ENCODE measurements around the gene ADAMTS7. TPM values are rescaled to one million over a fixed set of nuclear protein-coding genes. Genes with fewer than 3 reads are reported as not detected.
"Not testable (repeated sequence)": the region's sequence is repeated elsewhere in the genome, so short reads cannot be mapped to it uniquely, and the experiment has no call there.

ADAMTS7 gene
- total RNA-seq, 1 donor from 2014 or later = 55.1 TPM

GRCh38 chr15:78767331-78767951 lies 43.8 kb downstream of the ADAMTS7 start:
- no peaks in the 10 kb centered on the region for H3K4me1 Mint-ChIP-seq (ENCODE audit: unreplicated experiment)
- no peak for DNase-seq (ENCODE audit: low spot score)
- H3K36me3 Mint-ChIP-seq (ENCODE audit: low read depth, unreplicated experiment) = peaks cover 2% of the 10 kb centered on the region
- H3K9me3 Mint-ChIP-seq (ENCODE audit: unreplicated experiment) = no peaks in the 10 kb centered on the region
- H3K4me3 Mint-ChIP-seq (ENCODE audit: unreplicated experiment) = no peak overlapping the region
- H3K27me3 Mint-ChIP-seq (ENCODE audit: unreplicated experiment) = peaks cover 11% of the 10 kb centered on the region
- TF ChIP-seq CTCF (IDR thresholded peaks at IDR 0.05; ENCODE audit: unreplicated experiment) = no peak
- no peak overlapping the region for H3K27ac Mint-ChIP-seq (ENCODE audit: unreplicated experiment)

- not testable (repeated sequence) for H3K9me3 Mint-ChIP-seq (ENCODE audit: unreplicated experiment); H3K36me3 Mint-ChIP-seq (ENCODE audit: low read depth, unreplicated experiment); H3K4me1 Mint-ChIP-seq (ENCODE audit: unreplicated experiment); DNase-seq (ENCODE audit: low spot score); H3K27ac Mint-ChIP-seq (ENCODE audit: unreplicated experiment); H3K4me3 Mint-ChIP-seq (ENCODE audit: unreplicated experiment)
- H3K27me3 Mint-ChIP-seq (ENCODE audit: unreplicated experiment) = peaks cover 12% of the 10 kb centered on the region
These were observed 44.6 kb downstream of the ADAMTS7 start for GRCh38 chr15:78766641-78767071.

GRCh38 chr15:78766041-78766440 lies 45.2 kb downstream of the ADAMTS7 start:
- Mint-ChIP-seq H3K27me3 (ENCODE audit: unreplicated experiment) (peaks cover 12% of the 10 kb centered on the region), H3K9me3 (ENCODE audit: unreplicated experiment) (no peaks in the 10 kb centered on the region), H3K27ac (ENCODE audit: unreplicated experiment) (no peak overlapping the region), H3K36me3 (ENCODE audit: low read depth, unreplicated experiment) (no peaks in the 10 kb centered on the region), H3K4me3 (ENCODE audit: unreplicated experiment) (no peak overlapping the region), H3K4me1 (ENCODE audit: unreplicated experiment) (peaks cover 8% of the 10 kb centered on the region)
- TF ChIP-seq CTCF (IDR thresholded peaks at IDR 0.05; ENCODE audit: unreplicated experiment) = no peak
- DNase-seq (ENCODE audit: low spot score) = no peak

DNA sequence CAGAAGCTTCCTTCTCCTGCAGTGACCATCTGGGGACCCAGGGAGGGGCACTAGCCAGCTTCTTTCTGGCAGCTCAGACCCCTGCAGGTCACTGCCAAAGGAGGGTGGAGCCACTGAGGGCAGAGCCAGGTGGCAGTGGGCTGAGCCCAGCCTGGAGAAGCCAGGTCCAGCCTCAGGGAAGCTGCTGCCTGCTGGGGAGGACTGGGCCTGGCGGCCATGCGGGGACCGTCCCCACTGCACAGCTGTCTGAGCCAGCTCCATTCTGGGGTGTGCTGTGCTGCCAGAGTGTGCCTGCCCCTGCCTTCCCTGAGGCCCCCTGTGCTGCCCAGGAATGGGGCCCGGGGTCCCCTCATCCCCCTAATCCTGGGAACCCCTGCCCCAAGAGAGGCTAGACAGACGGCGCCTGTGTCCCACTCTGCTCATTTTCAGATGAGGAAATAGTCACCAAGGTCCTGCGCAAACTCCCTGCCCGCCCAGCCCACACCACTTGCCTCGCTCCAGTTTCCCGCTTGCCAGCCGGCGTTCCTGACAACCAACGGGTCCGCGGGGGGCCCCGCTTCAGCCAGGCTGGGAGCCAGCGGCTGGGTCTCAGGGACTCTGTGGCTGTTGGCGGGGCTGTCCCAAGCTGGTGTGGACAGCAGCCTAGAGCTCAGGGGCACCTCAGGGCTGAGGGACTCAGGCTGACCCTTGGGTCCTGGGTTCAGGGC lies 46.0 kb downstream of the ADAMTS7 start:
- not testable (repeated sequence) for H3K4me3 Mint-ChIP-seq (ENCODE audit: unreplicated experiment); H3K27ac Mint-ChIP-seq (ENCODE audit: unreplicated experiment); H3K36me3 Mint-ChIP-seq (ENCODE audit: low read depth, unreplicated experiment); DNase-seq (ENCODE audit: low spot score); H3K4me1 Mint-ChIP-seq (ENCODE audit: unreplicated experiment); H3K9me3 Mint-ChIP-seq (ENCODE audit: unreplicated experiment)
- H3K27me3 Mint-ChIP-seq (ENCODE audit: unreplicated experiment) = peaks cover 12% of the 10 kb centered on the region

DNA sequence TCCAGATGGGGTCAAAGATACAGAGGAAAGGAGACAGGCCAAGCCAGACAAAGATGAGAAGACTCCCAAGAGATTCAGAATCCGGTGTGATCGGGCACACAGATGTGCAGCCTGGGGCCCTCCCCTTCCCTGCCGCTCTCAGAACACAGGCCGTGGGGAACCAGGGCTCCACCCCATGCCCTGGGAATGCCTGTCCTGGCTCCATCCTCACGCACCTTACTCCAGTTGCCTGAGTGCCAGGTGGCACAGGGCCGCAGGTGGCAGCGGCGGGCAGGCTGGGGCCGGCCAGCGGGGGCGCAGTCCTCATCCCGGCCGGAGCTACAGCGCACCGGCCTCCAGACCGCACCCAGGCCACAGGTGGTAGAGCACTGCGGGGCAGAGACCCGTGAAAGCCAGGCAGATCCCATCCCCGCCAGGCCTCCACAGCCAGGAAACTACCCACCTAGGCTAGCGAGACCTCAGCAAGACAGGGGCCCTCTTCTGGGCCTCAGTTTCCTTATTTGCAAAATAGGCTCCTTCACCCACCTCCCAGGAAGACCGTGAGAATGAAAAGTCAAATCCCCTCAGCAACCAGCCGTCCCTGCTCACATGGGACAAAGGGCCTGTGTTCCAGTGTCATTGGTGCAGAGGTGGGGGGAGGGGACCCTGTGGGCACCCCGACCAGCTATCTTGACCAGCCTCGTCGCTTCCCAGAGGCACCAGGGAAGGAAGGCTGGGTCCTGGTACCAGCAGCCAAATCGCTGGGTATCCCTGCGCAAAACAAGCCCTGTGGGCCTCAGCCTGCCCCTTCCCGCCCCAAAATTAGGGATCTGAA lies 46.7 kb downstream of the ADAMTS7 start:
- not testable (repeated sequence) for H3K27ac Mint-ChIP-seq (ENCODE audit: unreplicated experiment); H3K4me3 Mint-ChIP-seq (ENCODE audit: unreplicated experiment); H3K9me3 Mint-ChIP-seq (ENCODE audit: unreplicated experiment); H3K4me1 Mint-ChIP-seq (ENCODE audit: unreplicated experiment); DNase-seq (ENCODE audit: low spot score); H3K36me3 Mint-ChIP-seq (ENCODE audit: low read depth, unreplicated experiment)
- peaks cover 11% of the 10 kb centered on the region for H3K27me3 Mint-ChIP-seq (ENCODE audit: unreplicated experiment)

DNA sequence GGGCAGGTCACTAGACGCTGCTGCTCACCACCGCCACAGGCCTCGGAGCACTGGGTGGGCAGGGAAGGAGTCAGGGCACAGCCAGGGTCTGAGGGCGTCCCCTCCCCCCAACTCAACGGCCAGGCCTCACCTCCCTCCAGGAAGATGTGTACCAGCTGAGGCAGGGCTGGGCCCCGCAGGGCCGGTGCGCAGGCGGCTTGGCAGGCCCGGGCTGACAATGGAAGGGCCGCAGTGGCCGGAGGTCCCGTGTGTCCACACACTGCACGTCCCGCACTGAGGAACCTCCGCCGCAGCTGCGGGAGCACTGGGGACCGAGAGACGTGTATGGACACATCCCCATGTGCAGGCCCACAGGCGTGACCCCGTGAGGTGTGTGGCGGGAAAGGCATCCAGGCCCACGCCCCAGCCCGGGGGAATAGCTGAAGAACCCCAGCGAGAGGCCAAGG lies 47.4 kb downstream of the ADAMTS7 start:
- Mint-ChIP-seq H3K4me1 (ENCODE audit: unreplicated experiment) (peaks cover 8% of the 10 kb centered on the region), H3K27me3 (ENCODE audit: unreplicated experiment) (peaks cover 14% of the 10 kb centered on the region), H3K27ac (ENCODE audit: unreplicated experiment) (no peak overlapping the region), H3K4me3 (ENCODE audit: unreplicated experiment) (no peak overlapping the region), H3K9me3 (ENCODE audit: unreplicated experiment) (no peaks in the 10 kb centered on the region), H3K36me3 (ENCODE audit: low read depth, unreplicated experiment) (peaks cover 4% of the 10 kb centered on the region)
- TF ChIP-seq CTCF (IDR thresholded peaks at IDR 0.05; ENCODE audit: unreplicated experiment) = no peak
- no peak for DNase-seq (ENCODE audit: low spot score)
